PFSK-1 (cell line): ENCODE results near the gene PCDHGC3.

ENCODE experiments used
- POLR2AphosphoS5 ChIP-seq: IDR thresholded peaks from 2 replicates; pipeline ENCODE4 v1.6.1; 2012; ENCODE audit warnings: low read depth, mild to moderate bottlenecking, control low read depth, low read length, moderate library complexity
- REST ChIP-seq, 2 experiments: IDR thresholded peaks; 2 replicates each; pipeline versions ENCODE4 v1.6.1 to v1.8.0; 2011 to 2012; ENCODE audit warnings: low read depth in 2 of 2, low read length in 2 of 2, control low read depth in 1 of 2, inconsistent platforms in 1 of 2, mild to moderate bottlenecking in 1 of 2, moderate library complexity in 1 of 2; ENCODE audit not compliant: insufficient read depth in 1 of 2
- SIN3A ChIP-seq: IDR thresholded peaks from 2 replicates; pipeline ENCODE4 v1.6.1; 2012; ENCODE audit warnings: mild to moderate bottlenecking, low read length, moderate library complexity, borderline replicate concordance; ENCODE audit not compliant: insufficient read depth
- TAF1 ChIP-seq: IDR thresholded peaks from 2 replicates; pipeline ENCODE4 v1.6.1; 2012; ENCODE audit warnings: low read length, control low read depth, borderline replicate concordance; ENCODE audit not compliant: insufficient read depth

- no peak for TF ChIP-seq POLR2AphosphoS5
- TF ChIP-seq SIN3A, result no peak
- no peak for TF ChIP-seq REST (IDR thresholded peaks at IDR 0.05; ENCODE audit: insufficient read depth in 1 of 2, low read depth in 2 of 2, low read length in 2 of 2)
- TF ChIP-seq TAF1, result no peak
Observed at GRCh38 chr5:141488591-141489561, 13.1 kb downstream of the PCDHGC3 start, which contains the start of gene PCDHGC5.
